HEK293T (cell line): ENCODE data around the gene AMOTL2.

Source experiments
- CTCF ChIA-PET: fragments of 350-600 bp; formaldehyde crosslinking; extraction: SDS; loops from one replicate; lab custom pipeline; 2021; ENCODE audit warnings: antibody characterized with exemption, inconsistent platforms; lab: Yijun Ruan, JAX
- POLR2A ChIA-PET: fragments of 350-600 bp; formaldehyde crosslinking; extraction: SDS; loops from one replicate; lab custom pipeline; 2020; ENCODE audit warnings: antibody characterized with exemption, inconsistent platforms; lab: Yijun Ruan, JAX
- DNase-seq: peaks from one replicate; pipeline ENCODE4 v3.0.0; 2012; ENCODE audit warnings: mixed read lengths; ENCODE audit errors: extremely low spot score
- ARNT ChIP-seq: fragments of 450-650 bp; IDR thresholded peaks from 2 replicates; pipeline ENCODE4 v1.6.1; 2017; ENCODE audit warnings: mild to moderate bottlenecking
- BHLHE40 ChIP-seq: fragments of 450-650 bp; IDR thresholded peaks from 2 replicates; pipeline ENCODE4 v1.6.1; 2016; ENCODE audit warnings: mild to moderate bottlenecking, moderate library complexity, borderline replicate concordance
- CTBP1 ChIP-seq: fragments of 450-650 bp; IDR thresholded peaks from 2 replicates; pipeline ENCODE4 v1.6.1; 2016; ENCODE audit warnings: borderline replicate concordance
- ELF4 ChIP-seq: fragments of 450-650 bp; IDR thresholded peaks from 2 replicates; pipeline ENCODE4 v1.6.1; 2017; ENCODE audit warnings: antibody characterized with exemption
- FOXA1 ChIP-seq: fragments of 450-650 bp; IDR thresholded peaks from 2 replicates; pipeline ENCODE4 v1.6.1; 2016; ENCODE audit warnings: mild to moderate bottlenecking
- FOXK2 ChIP-seq: fragments of 450-650 bp; IDR thresholded peaks from 2 replicates; pipeline ENCODE4 v1.6.1; 2016; ENCODE audit warnings: mild to moderate bottlenecking
- FOXM1 ChIP-seq: fragments of 450-650 bp; IDR thresholded peaks from 2 replicates; pipeline ENCODE4 v1.6.1; 2017; ENCODE audit warnings: mild to moderate bottlenecking, borderline replicate concordance
- HDGF ChIP-seq: fragments of 450-650 bp; IDR thresholded peaks from 2 replicates; pipeline ENCODE4 v1.6.1; 2017; ENCODE audit warnings: antibody characterized with exemption, borderline replicate concordance
- L3MBTL2 ChIP-seq: fragments of 450-650 bp; conservative IDR thresholded peaks from 2 replicates; pipeline ENCODE4 v1.6.1; 2016; ENCODE audit warnings: mild to moderate bottlenecking
- LEF1 ChIP-seq: fragments of 450-650 bp; IDR thresholded peaks from 2 replicates; pipeline ENCODE4 v1.6.1; 2017; ENCODE audit warnings: mild to moderate bottlenecking, borderline replicate concordance
- NFRKB ChIP-seq: fragments of 450-650 bp; IDR thresholded peaks from 2 replicates; pipeline ENCODE4 v1.6.1; 2016; ENCODE audit warnings: mild to moderate bottlenecking, moderate library complexity
- SP1 ChIP-seq: fragments of 450-650 bp; IDR thresholded peaks from 2 replicates; pipeline ENCODE4 v1.6.1; 2017
- SUZ12 ChIP-seq: fragments of 450-650 bp; IDR thresholded peaks from 2 replicates; pipeline ENCODE4 v1.6.1; 2016; ENCODE audit warnings: mild to moderate bottlenecking
- TARDBP ChIP-seq: fragments of 450-650 bp; IDR thresholded peaks from 2 replicates; pipeline ENCODE4 v1.6.1; 2016
- ZNF384 ChIP-seq: fragments of 450-650 bp; IDR thresholded peaks from 2 replicates; pipeline ENCODE4 v1.6.1; 2016
- TF ChIP-seq, protein P1 (sequence below): fragments of 450-650 bp; IDR thresholded peaks from 2 replicates; pipeline ENCODE4 v1.6.1; 2016

The AMOTL2 gene

DNA sequence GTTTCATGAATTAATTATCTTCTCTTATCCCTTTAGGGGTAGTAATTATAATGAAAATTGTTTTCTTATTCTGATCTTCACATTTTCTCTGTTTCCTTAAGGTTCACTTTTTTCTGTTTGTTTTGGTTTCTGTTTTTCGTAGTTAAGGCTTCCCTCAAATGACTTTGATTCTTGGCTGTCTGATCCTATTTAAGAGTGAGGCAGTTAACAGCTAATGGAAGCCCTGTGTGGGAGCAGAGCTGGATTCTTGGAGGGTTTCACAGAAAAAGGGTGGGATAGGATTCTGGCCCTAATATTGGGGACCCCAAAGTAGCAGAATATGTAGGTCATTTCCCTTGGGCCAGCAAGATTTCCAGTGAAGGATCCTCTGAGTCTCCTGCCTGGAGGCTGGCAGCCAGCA lies 6.8 kb upstream of the AMOTL2 start:
- no peak for TF ChIP-seq ZNF384
- no peak for TF ChIP-seq FOXA1
- no peak for TF ChIP-seq SP1
- TF ChIP-seq TARDBP: no peak
- no peak for TF ChIP-seq SUZ12
- TF ChIP-seq ELF4: no peak
- no peak for TF ChIP-seq CTBP1
- no peak for TF ChIP-seq LEF1
- POLR2A ChIA-PET: interaction anchor here (1.0 kb wide), 1 partner anchor 53 kb away, joined by 3 read pairs; no protein-coding TSS in a partner anchor
- CTCF ChIA-PET: no interaction called here
- no peak for DNase-seq

DNA sequence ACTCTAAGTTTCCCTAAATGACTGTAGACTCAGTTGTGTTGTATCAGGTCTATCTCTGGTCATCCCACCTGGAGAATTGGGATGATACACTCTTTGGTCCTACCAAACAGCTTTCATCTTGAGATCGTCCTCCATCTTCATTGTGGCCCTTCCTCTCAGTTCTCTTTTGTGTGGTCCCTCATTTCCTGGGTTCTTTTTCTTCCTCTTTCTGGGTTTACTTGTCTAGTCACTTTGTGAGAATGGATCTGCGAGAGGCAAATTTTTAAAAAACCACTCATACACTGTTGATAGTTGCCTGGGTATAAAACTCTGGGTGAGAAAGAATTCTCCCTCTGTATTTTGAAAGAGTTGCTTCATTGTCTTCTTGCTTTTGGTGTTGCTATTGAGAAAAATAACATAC lies 6.0 kb upstream of the AMOTL2 start:
- POLR2A ChIA-PET: no interaction called here
- TF ChIP-seq L3MBTL2 (no peak), ZNF384 (no peak), SP1 (no peak), HDGF (no peak), NFRKB (no peak), SUZ12 (no peak), ELF4 (no peak), TARDBP (no peak), FOXK2 (no peak), FOXA1 (no peak), FOXM1 (no peak), BHLHE40 (no peak), ARNT (no peak), CTBP1 (no peak), LEF1 (no peak)
- TF ChIP-seq, protein P1, sequence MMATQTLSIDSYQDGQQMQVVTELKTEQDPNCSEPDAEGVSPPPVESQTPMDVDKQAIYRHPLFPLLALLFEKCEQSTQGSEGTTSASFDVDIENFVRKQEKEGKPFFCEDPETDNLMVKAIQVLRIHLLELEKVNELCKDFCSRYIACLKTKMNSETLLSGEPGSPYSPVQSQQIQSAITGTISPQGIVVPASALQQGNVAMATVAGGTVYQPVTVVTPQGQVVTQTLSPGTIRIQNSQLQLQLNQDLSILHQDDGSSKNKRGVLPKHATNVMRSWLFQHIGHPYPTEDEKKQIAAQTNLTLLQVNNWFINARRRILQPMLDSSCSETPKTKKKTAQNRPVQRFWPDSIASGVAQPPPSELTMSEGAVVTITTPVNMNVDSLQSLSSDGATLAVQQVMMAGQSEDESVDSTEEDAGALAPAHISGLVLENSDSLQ: no peak
- no peak for DNase-seq
- CTCF ChIA-PET: interaction anchor here (0.5 kb wide), 1 partner anchor 209 kb away, joined by 3 read pairs; no protein-coding TSS in a partner anchor

DNA sequence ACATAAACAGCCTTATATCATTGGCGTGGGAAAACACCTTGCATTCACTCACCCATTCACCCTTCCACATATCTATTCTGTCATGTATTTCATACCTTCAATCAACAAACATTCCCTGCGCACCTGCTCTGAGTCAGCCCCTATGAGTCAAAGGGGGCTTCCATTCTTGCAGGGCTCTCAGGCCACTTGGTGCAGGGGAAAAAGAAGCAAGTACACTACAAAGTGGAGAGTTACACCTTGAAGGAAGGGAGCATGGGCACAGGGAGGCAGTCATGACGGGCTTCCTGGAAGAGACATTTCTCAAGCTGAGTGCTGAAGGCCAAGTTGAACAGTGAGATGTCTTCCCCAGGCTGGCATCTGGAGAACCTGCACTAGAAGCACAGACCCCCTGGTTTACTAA lies 4.6 kb upstream of the AMOTL2 start:
- DNase-seq: no peak
- CTCF ChIA-PET: interaction anchor here (0.7 to 2.1 kb wide), 5 partner anchors 22 to 167 kb away, joined by 3 to 12 read pairs (median 3); no protein-coding TSS in a partner anchor
- no peak for TF ChIP-seq ELF4
- TF ChIP-seq SP1: no peak
- no peak for TF ChIP-seq TARDBP
- TF ChIP-seq HDGF: no peak
- TF ChIP-seq BHLHE40: no peak
- no peak for TF ChIP-seq NFRKB
- TF ChIP-seq L3MBTL2: no peak
- TF ChIP-seq CTBP1: no peak
- TF ChIP-seq ZNF384: no peak
- no peak for TF ChIP-seq FOXM1
- TF ChIP-seq SUZ12: no peak
- TF ChIP-seq, protein P1: no peak
- TF ChIP-seq FOXK2: no peak
- POLR2A ChIA-PET: no interaction called here

DNA sequence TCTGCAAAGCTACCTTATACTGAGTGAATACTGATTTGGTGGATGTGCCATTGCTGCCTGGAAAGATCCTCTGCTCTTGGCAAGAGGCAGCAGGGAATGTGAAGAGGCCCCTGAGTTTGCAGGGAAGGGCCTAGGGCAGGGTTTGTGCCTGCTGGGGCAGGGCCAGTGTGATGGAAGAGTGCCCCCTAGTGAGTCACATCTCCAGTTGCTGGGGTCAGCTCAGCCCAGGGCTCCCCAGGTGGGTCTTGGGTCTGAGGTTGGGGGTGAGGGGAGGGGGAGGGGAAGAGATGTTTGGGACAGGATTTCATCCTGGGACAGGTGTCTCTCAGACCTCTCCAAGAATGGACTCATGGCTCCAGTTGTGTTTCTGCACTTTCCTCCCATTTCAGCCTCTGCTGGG lies 4.1 kb upstream of the AMOTL2 start:
- TF ChIP-seq, protein P1: no peak
- TF ChIP-seq SUZ12: no peak
- no peak for TF ChIP-seq NFRKB
- no peak for TF ChIP-seq TARDBP
- TF ChIP-seq HDGF: no peak
- no peak for TF ChIP-seq ZNF384
- no peak for TF ChIP-seq ELF4
- no peak for TF ChIP-seq FOXA1
- TF ChIP-seq CTBP1: no peak
- TF ChIP-seq LEF1: no peak
- no peak for TF ChIP-seq L3MBTL2
- TF ChIP-seq FOXK2: no peak
- no peak for TF ChIP-seq SP1
- POLR2A ChIA-PET: no interaction called here
- CTCF ChIA-PET: interaction anchor here (0.6 to 2.1 kb wide), 10 partner anchors 14 to 166 kb away, joined by 3 to 12 read pairs (median 3); no protein-coding TSS in a partner anchor
- peak; percentile 60 for DNase-seq

DNA sequence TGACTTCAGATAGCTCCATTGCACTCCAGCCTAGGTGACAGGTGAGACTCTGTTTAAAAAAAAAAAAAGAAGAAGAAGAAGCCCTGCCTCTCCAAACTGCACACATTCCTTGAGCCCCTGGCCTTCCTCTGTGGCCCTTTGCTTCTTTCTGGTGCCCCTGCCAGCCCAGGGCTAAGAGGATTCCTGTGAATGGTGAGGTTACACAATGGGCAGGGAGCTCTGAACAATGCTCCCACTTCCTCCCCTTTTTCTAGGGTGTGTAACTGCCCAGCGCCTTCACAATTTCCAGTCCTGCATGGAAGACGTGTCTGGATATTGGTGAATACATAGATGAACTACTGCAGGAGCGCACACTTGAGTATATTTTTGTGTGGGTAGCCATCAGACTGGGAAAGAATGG lies 3.6 kb upstream of the AMOTL2 start:
- TF ChIP-seq, protein P1: no peak
- no peak for TF ChIP-seq CTBP1
- no peak for TF ChIP-seq L3MBTL2
- TF ChIP-seq NFRKB: no peak
- no peak for TF ChIP-seq SP1
- ChIA-PET CTCF (interaction anchor here (0.5 to 2.1 kb wide), 9 partner anchors 14 to 107 kb away, joined by 3 to 12 read pairs (median 3); no protein-coding TSS in a partner anchor), POLR2A (no interaction called here)
- no peak for DNase-seq
